HepG2 (cell line): ENCODE measurements around the gene NKD1. TPM values are rescaled to one million over a fixed set of nuclear protein-coding genes. Genes with fewer than 3 reads are reported as not detected.

Experiments used
- ATAC-seq: fragments of 200-7000 bp; cut with Tn5 transposase; 3 replicates; pipeline ENCODE4 v1.9.1; 2020; ENCODE audit warnings: mild to moderate bottlenecking, moderate library complexity
- BruUV-seq: library from RNA; stranded (reverse); fragments of 400-500 nt; replicated peaks from 2 replicates; lab custom pipeline; 2021; lab: Mats Ljungman, UMichigan
- CTCF ChIA-PET: fragments of 300-600 bp; formaldehyde crosslinking; extraction: SDS; loops from one replicate; lab custom pipeline; 2021; ENCODE audit warnings: low total read pairs, inconsistent platforms, low intra/inter-chr PET ratio; lab: Yijun Ruan, JAX
- POLR2A ChIA-PET: fragments of 350-600 bp; sonication (Branson Sonifier 250); formaldehyde crosslinking; loops from one replicate; lab custom pipeline; 2020; ENCODE audit warnings: antibody characterized with exemption, inconsistent platforms; lab: Yijun Ruan, JAX
- DNase-seq: peaks from one replicate; pipeline ENCODE4 v3.0.0-alpha.2; 2015; ENCODE audit warnings: low spot score
- FAIRE-seq: peaks from 3 replicates; lab custom pipeline; 2011; peaks lifted over from hg19 to GRCh38; lab: Jason Lieb, UNC
- H2AFZ ChIP-seq: one replicate; pipeline ENCODE4 v1.6.1; 2011; ENCODE audit warnings: low read length, inconsistent platforms
- H3K27ac ChIP-seq: fragments of 300-600 bp; 3 replicates; pipeline ENCODE4 v1.8.0; 2011; ENCODE audit warnings: mixed run types, mild to moderate bottlenecking, mixed read lengths, low read length, inconsistent platforms; ENCODE audit not compliant: insufficient read depth; ENCODE audit errors: extremely low read length
- H3K27me3 ChIP-seq, 2 experiments: fragments of 200-600 bp in 1 of 2; 2 replicates in 1 of 2; 3 replicates in 1 of 2; pipeline versions ENCODE4 v1.6.0 to v1.8.0; 2011; ENCODE audit warnings: low read length in 2 of 2, mild to moderate bottlenecking in 2 of 2, moderate library complexity in 2 of 2, inconsistent platforms in 1 of 2; ENCODE audit not compliant: insufficient read depth in 2 of 2, control insufficient read depth in 1 of 2
- H3K36me3 ChIP-seq, 2 experiments: fragments of 200-600 bp in 1 of 2; replicated peaks in 1 of 2; 2 replicates in 1 of 2; 3 replicates in 1 of 2; pipeline versions ENCODE4 v1.5.1 to v1.8.0; 2011; ENCODE audit warnings: low read length in 2 of 2, inconsistent platforms in 1 of 2; ENCODE audit not compliant: insufficient read depth in 2 of 2, control insufficient read depth in 1 of 2
- H3K4me1 ChIP-seq: 2 replicates; pipeline ENCODE4 v1.5.1; 2012; ENCODE audit warnings: low read length, inconsistent platforms; ENCODE audit not compliant: insufficient read depth
- H3K4me2 ChIP-seq: 2 replicates; pipeline ENCODE4 v1.6.0; 2011; ENCODE audit warnings: low read depth, low read length, inconsistent platforms
- H3K4me3 ChIP-seq, 3 experiments: fragments of 200-600 bp in 1 of 3; sonication (generic), shearing (Covaris generic) in 1 of 3; replicated peaks in 1 of 3; 2 replicates each; pipeline ENCODE4 v1.5.1; 2011 to 2016; ENCODE audit warnings: low read length in 3 of 3, inconsistent platforms in 2 of 3, low read depth in 2 of 3, mild to moderate bottlenecking in 2 of 3, control low read depth in 1 of 3, mixed read lengths in 1 of 3; ENCODE audit not compliant: insufficient read depth in 1 of 3
- H3K79me2 ChIP-seq: one replicate; pipeline ENCODE4 v1.6.1; 2011; ENCODE audit warnings: low read length, inconsistent platforms; ENCODE audit not compliant: insufficient read depth
- H3K9ac ChIP-seq: 2 replicates; pipeline ENCODE4 v1.6.0; 2011; ENCODE audit warnings: mild to moderate bottlenecking, low read depth, low read length, inconsistent platforms; ENCODE audit not compliant: insufficient read depth
- H3K9me3 ChIP-seq: 2 replicates; pipeline ENCODE4 v1.5.1; 2012; ENCODE audit warnings: mild to moderate bottlenecking, low read length
- H4K20me1 ChIP-seq: 2 replicates; pipeline ENCODE4 v1.6.0; 2011; ENCODE audit warnings: inconsistent platforms, mild to moderate bottlenecking, low read length, moderate library complexity; ENCODE audit not compliant: insufficient read depth
- ATAD3A ChIP-seq: sonication (generic); formaldehyde crosslinking; IDR thresholded peaks from 2 replicates; pipeline ENCODE4 v1.4.0; 2020; ENCODE audit warnings: missing genetic modification reagents
- ATF7-NPFF ChIP-seq: sonication (generic); formaldehyde crosslinking; IDR thresholded peaks from 2 replicates; pipeline ENCODE4 v1.8.1; 2023; ENCODE audit warnings: mild to moderate bottlenecking, low read depth, missing genetic modification reagents, moderate library complexity
- CEBPG ChIP-seq: IDR thresholded peaks from 2 replicates; pipeline ENCODE4 v1.6.1; 2016
- FOSL1 ChIP-seq: sonication (generic); formaldehyde crosslinking; IDR thresholded peaks from 2 replicates; pipeline ENCODE4 v1.9.0; 2021; ENCODE audit warnings: missing genetic modification reagents, borderline replicate concordance
- IRX3 ChIP-seq: sonication (generic); formaldehyde crosslinking; IDR thresholded peaks from 2 replicates; pipeline ENCODE4 v1.8.1; 2023; ENCODE audit warnings: mild to moderate bottlenecking, low read depth, missing genetic modification reagents, borderline replicate concordance
- JUN ChIP-seq: sonication (generic); formaldehyde crosslinking; IDR thresholded peaks from 2 replicates; pipeline ENCODE4 v1.4.0; 2020; ENCODE audit warnings: mild to moderate bottlenecking, missing genetic modification reagents
- KLF9 ChIP-seq: IDR thresholded peaks from 2 replicates; pipeline ENCODE4 v1.6.1; 2016; ENCODE audit warnings: low read depth
- SCMH1 ChIP-seq: sonication (generic); formaldehyde crosslinking; IDR thresholded peaks from 2 replicates; pipeline ENCODE4 v1.9.0; 2021; ENCODE audit warnings: missing genetic modification reagents, mild to moderate bottlenecking, borderline replicate concordance
- SIX1 ChIP-seq: sonication (generic); formaldehyde crosslinking; IDR thresholded peaks from 2 replicates; pipeline ENCODE4 v1.4.0; 2020; ENCODE audit warnings: missing genetic modification reagents, borderline replicate concordance
- SNAI1 ChIP-seq: sonication (generic); formaldehyde crosslinking; IDR thresholded peaks from 2 replicates; pipeline ENCODE4 v1.5.0; 2020; ENCODE audit warnings: mild to moderate bottlenecking, missing genetic modification reagents, borderline replicate concordance
- TEAD3 ChIP-seq: optimal IDR thresholded peaks from 2 replicates; pipeline ENCODE3; 2016; ENCODE audit warnings: borderline replicate concordance
- ZBTB20 ChIP-seq: sonication (generic); formaldehyde crosslinking; IDR thresholded peaks from 2 replicates; pipeline ENCODE4 v1.8.1; 2023; ENCODE audit warnings: missing genetic modification reagents, low read depth, mild to moderate bottlenecking, borderline replicate concordance
- ZGPAT ChIP-seq: IDR thresholded peaks from 2 replicates; pipeline ENCODE4 v1.6.1; 2016; ENCODE audit warnings: mild to moderate bottlenecking
- ZNF292 ChIP-seq: sonication (generic); formaldehyde crosslinking; IDR thresholded peaks from 2 replicates; pipeline ENCODE4 v1.8.1; 2022; ENCODE audit warnings: mild to moderate bottlenecking, low read depth, missing genetic modification reagents, borderline replicate concordance
- ZNF34 ChIP-seq: sonication (generic); formaldehyde crosslinking; IDR thresholded peaks from 2 replicates; pipeline ENCODE4 v1.4.0; 2020; ENCODE audit warnings: mild to moderate bottlenecking, missing genetic modification reagents, borderline replicate concordance
- WGBS: methylation state at CpG from one replicate; pipeline ENCODE4 v1.1.6; 2017; ENCODE audit warnings: low lambda C conversion rate; 5-methylcytosine and 5-hydroxymethylcytosine counted together
- in situ Hi-C: cut with HindIII; loops from 2 replicates; pipeline ENCODE4 v1.10.0; 2017; ENCODE audit warnings: low pct_unique_long_range_greater_than_20kb; ENCODE audit not compliant: extremely low pct_ligation_motif_present
- intact Hi-C: fragments of 100-400 bp; cut with micrococcal nuclease; formaldehyde crosslinking; loops from one replicate; pipeline ENCODE4 v1.10.0; 2022; ENCODE audit not compliant: unreplicated experiment
- polyA plus RNA-seq, 8 experiments: library from polyadenylated mRNA; depleted of rRNA in 3 of 8; stranded (reverse) in 7 of 8; unstranded in 1 of 8; fragments of >200 nt; fragmentation: Illumina TruSeq in 4 of 8; extraction: Trizol in 4 of 8; gene quantifications; 2 replicates each; pipeline versions ENCODE4 v1.2.1 to v1.2.3, GENCODE V29; 2011 to 2016; ENCODE audit warnings: low read depth in 4 of 8, missing spikeins in 1 of 8, mixed read lengths in 1 of 8; ENCODE audit not compliant: insufficient read depth in 1 of 8
- total RNA-seq, 5 experiments: library from RNA; depleted of rRNA; stranded (reverse); fragments of >200 nt; fragmentation: Illumina TruSeq; extraction: Trizol; gene quantifications; 2 replicates each; pipeline ENCODE4 v1.2.3, GENCODE V29; 2016; ENCODE audit warnings: low read depth in 1 of 5
- TF ChIP-seq, protein P1 (sequence below): sonication (generic); formaldehyde crosslinking; IDR thresholded peaks from 2 replicates; pipeline ENCODE4 v1.9.0; 2022; ENCODE audit warnings: missing genetic modification reagents, mild to moderate bottlenecking, borderline replicate concordance
- TF ChIP-seq, protein P2 (sequence below): sonication (generic); formaldehyde crosslinking; IDR thresholded peaks from 2 replicates; pipeline ENCODE4 v1.4.0; 2020; ENCODE audit warnings: missing genetic modification reagents

NKD1 gene
- total and polyA plus RNA-seq, 2 of the 13 experiments (the other 11 are each of a cell fraction or from before 2014, with no cell fraction given), result 70.4 to 121 TPM

DNA sequence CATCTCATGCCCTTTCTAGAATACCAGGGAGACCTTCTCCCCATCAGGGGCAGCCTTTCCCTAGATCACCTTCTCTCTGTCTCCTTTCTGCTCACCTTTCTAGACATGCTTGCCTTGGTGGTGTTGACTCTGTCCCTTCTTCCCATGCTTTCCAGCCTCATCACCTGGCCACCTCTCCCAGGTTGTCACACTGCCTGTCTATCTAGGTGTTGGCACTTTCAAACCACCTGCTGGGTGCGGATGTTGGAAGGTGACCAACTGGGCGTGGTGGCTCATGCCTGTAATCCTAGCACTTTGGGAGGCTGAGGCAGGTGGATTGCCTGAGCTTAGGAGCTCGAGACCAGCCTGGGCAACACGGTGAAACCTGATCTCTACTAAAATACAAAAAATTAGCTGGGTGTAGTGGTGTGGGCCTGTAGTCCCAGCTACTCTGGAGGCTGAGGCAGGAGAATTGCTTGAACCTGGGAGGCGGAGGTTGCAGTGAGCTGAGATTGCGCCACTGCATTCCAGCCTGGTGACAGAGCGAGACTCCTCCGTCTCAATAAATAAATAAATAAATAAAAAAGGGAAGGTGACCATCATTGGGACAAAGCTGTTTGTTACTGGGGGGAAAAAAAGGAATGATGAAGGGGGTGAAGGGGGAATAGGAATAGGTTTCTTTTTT lies 44.2 kb upstream of the NKD1 start (continued):
- TF ChIP-seq ZGPAT (CRISPR knock-in tag) (peak; percentile 38; the same call in 1 of the 2 replicates), SIX1 (CRISPR knock-in tag) (0 out of 2 replicates have a peak, but pooled peaks have one; percentile 29), CEBPG (CRISPR knock-in tag) (peak; percentile 82), JUN (0 out of 2 replicates have a peak, but pooled peaks have one; percentile 23)
- TF ChIP-seq, protein P1, sequence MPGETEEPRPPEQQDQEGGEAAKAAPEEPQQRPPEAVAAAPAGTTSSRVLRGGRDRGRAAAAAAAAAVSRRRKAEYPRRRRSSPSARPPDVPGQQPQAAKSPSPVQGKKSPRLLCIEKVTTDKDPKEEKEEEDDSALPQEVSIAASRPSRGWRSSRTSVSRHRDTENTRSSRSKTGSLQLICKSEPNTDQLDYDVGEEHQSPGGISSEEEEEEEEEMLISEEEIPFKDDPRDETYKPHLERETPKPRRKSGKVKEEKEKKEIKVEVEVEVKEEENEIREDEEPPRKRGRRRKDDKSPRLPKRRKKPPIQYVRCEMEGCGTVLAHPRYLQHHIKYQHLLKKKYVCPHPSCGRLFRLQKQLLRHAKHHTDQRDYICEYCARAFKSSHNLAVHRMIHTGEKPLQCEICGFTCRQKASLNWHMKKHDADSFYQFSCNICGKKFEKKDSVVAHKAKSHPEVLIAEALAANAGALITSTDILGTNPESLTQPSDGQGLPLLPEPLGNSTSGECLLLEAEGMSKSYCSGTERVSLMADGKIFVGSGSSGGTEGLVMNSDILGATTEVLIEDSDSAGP (CRISPR knock-in tag), result peak; percentile 31; the same call in 1 of the 2 replicates
- TF ChIP-seq, protein P2, sequence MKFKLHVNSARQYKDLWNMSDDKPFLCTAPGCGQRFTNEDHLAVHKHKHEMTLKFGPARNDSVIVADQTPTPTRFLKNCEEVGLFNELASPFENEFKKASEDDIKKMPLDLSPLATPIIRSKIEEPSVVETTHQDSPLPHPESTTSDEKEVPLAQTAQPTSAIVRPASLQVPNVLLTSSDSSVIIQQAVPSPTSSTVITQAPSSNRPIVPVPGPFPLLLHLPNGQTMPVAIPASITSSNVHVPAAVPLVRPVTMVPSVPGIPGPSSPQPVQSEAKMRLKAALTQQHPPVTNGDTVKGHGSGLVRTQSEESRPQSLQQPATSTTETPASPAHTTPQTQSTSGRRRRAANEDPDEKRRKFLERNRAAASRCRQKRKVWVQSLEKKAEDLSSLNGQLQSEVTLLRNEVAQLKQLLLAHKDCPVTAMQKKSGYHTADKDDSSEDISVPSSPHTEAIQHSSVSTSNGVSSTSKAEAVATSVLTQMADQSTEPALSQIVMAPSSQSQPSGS, result 0 out of 2 replicates have a peak, but pooled peaks have one; percentile 14

GRCh38 chr16:50505115-50505514 lies 43.1 kb upstream of the NKD1 start:
- WGBS, result 76% methylated on average over 5 of the region's 5 CpGs
- Histone ChIP-seq H3K9me3 (0 out of 2 replicates have a peak, but pooled peaks cover 6% of the 10 kb centered on the region), H3K9ac (0 out of 2 replicates have a peak overlapping the region, but pooled peaks have one; percentile 0), H3K4me3 (no peak overlapping the region), H2AFZ (no peak overlapping the region), H3K4me2 (peak overlapping the region; percentile 81), H3K27ac (peak overlapping the region; percentile 77), H3K27me3 (no peaks in the 10 kb centered on the region), H3K4me1 (peaks cover 100% of the 10 kb centered on the region), H3K79me2 (peaks cover 46% of the 10 kb centered on the region), H3K36me3 (no peaks in the 10 kb centered on the region), H4K20me1 (no peaks in the 10 kb centered on the region)
- CTCF ChIA-PET, result no interaction called here
- in situ Hi-C loops (loop anchor here (5.0 kb wide), 2 partner anchors 38 to 133 kb away; no protein-coding TSS in a partner anchor), intact Hi-C loops (loop anchor here (5.0 kb wide), 2 partner anchors 38 to 42 kb away; partner anchors contain the start of gene NKD1)
- DNase-seq, result no peak
- FAIRE-seq, result no peak
- ATAC-seq, result no peak; the same call in 2 of the 3 replicates
- BruUV-seq, result TSS peak; percentile 55
- POLR2A ChIA-PET, result interaction anchor here (0.7 to 5.3 kb wide), 20 partner anchors 8 to 132 kb away, joined by 3 to 143 read pairs (median 5); partner anchors contain the start of gene NKD1
- no peak for TF ChIP-seq KLF9 (CRISPR knock-in tag)
- no peak for TF ChIP-seq ZBTB20 (CRISPR knock-in tag)
- TF ChIP-seq ATAD3A (CRISPR knock-in tag), result no peak
- TF ChIP-seq SNAI1 (CRISPR knock-in tag), result peak; percentile 30; the same call in 1 of the 2 replicates
- no peak for TF ChIP-seq IRX3 (CRISPR knock-in tag)
- no peak for TF ChIP-seq ATF7-NPFF (CRISPR knock-in tag)
- TF ChIP-seq SCMH1, result no peak
- no peak for TF ChIP-seq FOSL1
- TF ChIP-seq ZNF34 (CRISPR knock-in tag), result no peak
- TF ChIP-seq ZNF292 (CRISPR knock-in tag), result no peak
- peak; percentile 38 for TF ChIP-seq TEAD3
